ENCODE measurements around the gene ADGRG1. TPM values are rescaled to one million over a fixed set of nuclear protein-coding genes. Genes with fewer than 3 reads are reported as not detected.

Gene ADGRG1
- 1 to 10 TPM; 2.2 to 2.9 TPM for total RNA-seq

DNA sequence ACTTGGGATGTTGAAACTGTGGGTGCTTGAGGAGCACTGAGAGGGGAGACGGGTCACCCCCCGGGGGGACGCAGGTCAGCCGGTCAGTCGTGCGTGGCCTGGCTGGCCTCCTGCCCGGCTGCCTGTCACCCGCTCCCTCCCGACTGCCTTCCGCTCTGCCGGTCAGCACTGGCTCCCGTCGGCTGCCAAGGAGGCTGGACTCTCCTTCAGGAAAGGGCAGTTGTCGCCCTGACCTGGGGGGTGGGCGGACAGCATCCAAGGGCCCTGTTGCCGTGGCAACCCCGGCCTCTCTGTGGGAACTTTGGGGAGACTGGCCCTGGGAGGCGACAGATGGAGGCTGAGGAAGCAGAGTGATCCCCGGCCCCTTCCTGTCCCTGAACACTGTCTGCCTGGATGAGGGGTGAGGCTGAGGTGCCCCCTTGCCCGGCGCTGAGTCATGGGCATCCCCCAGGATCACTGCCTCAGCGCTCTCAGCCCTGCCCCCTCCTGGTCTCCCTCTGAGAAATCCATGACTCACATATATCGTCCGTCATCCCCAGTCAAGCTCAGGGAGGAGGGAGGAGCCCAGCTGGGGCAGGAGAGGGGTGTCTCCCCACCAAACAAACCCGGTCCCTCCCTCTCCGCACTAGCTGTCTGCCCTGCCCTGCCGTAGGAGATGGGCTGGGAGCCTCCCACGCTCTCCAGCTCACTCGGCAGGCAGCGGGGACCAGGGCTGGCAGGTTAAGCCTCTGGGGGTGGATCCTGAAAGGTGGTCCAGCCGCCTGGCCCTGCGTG is at the start of gene ADGRG1:
TSS of gene ADGRG1 (plus strand) at position 623 of the 774 bp plus-strand sequence. CDS start 21,658 bp downstream, outside the sequence.
- CTCF ChIA-PET = interaction anchor here (1.0 to 3.9 kb wide), 4 partner anchors 11 to 43 kb away, joined by 3 to 22 read pairs (median 3); no protein-coding TSS in a partner anchor
- Mint-ChIP-seq H3K27ac (peak within 1 kb of the TSS; percentile 59), H3K4me3 (peak within 1 kb of the TSS; percentile 5), H3K4me1 (peaks cover 23% of the 10 kb centered on the region), H3K27me3 (peaks cover 36% of the 10 kb centered on the region), H3K36me3 (ENCODE audit: low read depth) (no peaks in the 10 kb centered on the region), H3K9me3 (no peaks in the 10 kb centered on the region)
- DNase-seq = peak; percentile 32
- POLR2A ChIA-PET = no interaction called here

GRCh38 chr16:57579361-57579665 is 49.1 kb upstream of the ADGRG1 start:
- Mint-ChIP-seq H3K4me1 (peaks cover 50% of the 10 kb centered on the region), H3K9me3 (no peaks in the 10 kb centered on the region), H3K27me3 (peaks cover 11% of the 10 kb centered on the region), H3K27ac (peak overlapping the region; percentile 97), H3K4me3 (no peak overlapping the region), H3K36me3 (ENCODE audit: low read depth) (peaks cover 9% of the 10 kb centered on the region)
- POLR2A ChIA-PET = no interaction called here
- DNase-seq = no peak
- CTCF ChIA-PET = interaction anchor here (0.7 to 8.6 kb wide), 5 partner anchors 12 to 157 kb away, joined by 3 to 60 read pairs (median 22); no protein-coding TSS in a partner anchor

GRCh38 chr16:57585051-57585687 is 43.3 kb upstream of the ADGRG1 start:
- no peak for DNase-seq
- H3K36me3 Mint-ChIP-seq (ENCODE audit: low read depth) = peaks cover 2% of the 10 kb centered on the region
- peaks cover 13% of the 10 kb centered on the region for H3K27me3 Mint-ChIP-seq
- H3K27ac Mint-ChIP-seq = no peak overlapping the region
- H3K4me3 Mint-ChIP-seq = no peak overlapping the region
- H3K4me1 Mint-ChIP-seq = peaks cover 29% of the 10 kb centered on the region
- CTCF ChIA-PET = interaction anchor here (0.6 to 0.7 kb wide), 4 partner anchors 17 to 43 kb away, joined by 3 to 4 read pairs (median 3); partner anchors contain the start of gene ADGRG1
- no peaks in the 10 kb centered on the region for H3K9me3 Mint-ChIP-seq
- POLR2A ChIA-PET = no interaction called here

DNA sequence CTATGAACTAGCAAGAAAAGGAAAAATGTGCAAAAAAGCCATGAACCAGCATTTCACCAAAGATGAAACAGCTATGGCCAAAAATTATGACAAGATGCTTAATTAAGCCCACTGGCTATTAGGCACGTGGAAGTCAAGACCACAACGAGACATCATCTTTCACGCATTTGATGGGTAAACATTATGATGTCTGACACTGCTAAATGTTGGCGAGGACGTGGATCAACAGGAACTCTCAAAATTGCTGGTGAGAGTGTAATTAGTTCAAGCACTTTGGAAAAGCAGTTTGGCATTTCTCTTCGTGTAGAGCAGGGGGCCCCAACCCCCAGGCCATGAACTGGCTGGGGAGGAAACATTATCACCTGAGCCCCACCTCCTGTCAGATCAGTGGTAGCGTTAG is 39.6 kb upstream of the ADGRG1 start:
- POLR2A ChIA-PET = no interaction called here
- no peak for DNase-seq

GRCh38 chr16:57589374-57589773 is 39.1 kb upstream of the ADGRG1 start:
- CTCF ChIA-PET = interaction anchor here (1.8 to 5.3 kb wide), 5 partner anchors 10 to 58 kb away, joined by 6 to 60 read pairs (median 48); no protein-coding TSS in a partner anchor
- no peak for DNase-seq
- POLR2A ChIA-PET = no interaction called here
- Mint-ChIP-seq H3K27me3 (peaks cover 3% of the 10 kb centered on the region), H3K4me3 (no peak overlapping the region), H3K9me3 (peaks cover 5% of the 10 kb centered on the region), H3K27ac (peak overlapping the region; percentile 36), H3K36me3 (ENCODE audit: low read depth) (peaks cover 6% of the 10 kb centered on the region), H3K4me1 (peaks cover 60% of the 10 kb centered on the region)

More for the DNA sequence above, 39.6 kb upstream of the ADGRG1 start:
- peaks cover 56% of the 10 kb centered on the region for H3K4me1 Mint-ChIP-seq
- no peak overlapping the region for H3K27ac Mint-ChIP-seq
- CTCF ChIA-PET = interaction anchor here (1.0 to 5.3 kb wide), 3 partner anchors 12 to 61 kb away, joined by 6 to 48 read pairs (median 6); no protein-coding TSS in a partner anchor
- H3K36me3 Mint-ChIP-seq (ENCODE audit: low read depth) = peaks cover 6% of the 10 kb centered on the region
- H3K4me3 Mint-ChIP-seq = no peak overlapping the region
- peaks cover 5% of the 10 kb centered on the region for H3K9me3 Mint-ChIP-seq
- peaks cover 6% of the 10 kb centered on the region for H3K27me3 Mint-ChIP-seq

GRCh38 chr16:57590654-57591085 is 37.8 kb upstream of the ADGRG1 start:
- Mint-ChIP-seq H3K4me3 (no peak overlapping the region), H3K27me3 (no peaks in the 10 kb centered on the region), H3K9me3 (peaks cover 9% of the 10 kb centered on the region), H3K27ac (peak overlapping the region; percentile 92), H3K4me1 (peaks cover 56% of the 10 kb centered on the region), H3K36me3 (ENCODE audit: low read depth) (peaks cover 12% of the 10 kb centered on the region)
- POLR2A ChIA-PET = no interaction called here
- CTCF ChIA-PET = interaction anchor here (0.7 to 5.3 kb wide), 19 partner anchors 11 to 178 kb away, joined by 3 to 60 read pairs (median 4); partner anchors contain the start of genes ADGRG1 and KATNB1
- no peak for DNase-seq

GRCh38 chr16:57591086-57591869 is 37.2 kb upstream of the ADGRG1 start:
- H3K4me3 Mint-ChIP-seq = peak overlapping the region; percentile 53
- ChIA-PET CTCF (interaction anchor here (0.7 to 5.3 kb wide), 20 partner anchors 10 to 471 kb away, joined by 3 to 60 read pairs (median 4); partner anchors contain the start of genes ADGRG1 and KATNB1), POLR2A (no interaction called here)
- H3K9me3 Mint-ChIP-seq = peaks cover 11% of the 10 kb centered on the region
- peak; percentile 72 for DNase-seq
- H3K27ac Mint-ChIP-seq = peak overlapping the region; percentile 92
- no peaks in the 10 kb centered on the region for H3K27me3 Mint-ChIP-seq
- peaks cover 14% of the 10 kb centered on the region for H3K36me3 Mint-ChIP-seq (ENCODE audit: low read depth)
- peaks cover 58% of the 10 kb centered on the region for H3K4me1 Mint-ChIP-seq

- DNase-seq = no peak
- Mint-ChIP-seq H3K27me3 (no peaks in the 10 kb centered on the region), H3K27ac (peak overlapping the region; percentile 92), H3K36me3 (ENCODE audit: low read depth) (peaks cover 19% of the 10 kb centered on the region), H3K4me3 (peak overlapping the region; percentile 53), H3K4me1 (peaks cover 62% of the 10 kb centered on the region), H3K9me3 (peaks cover 15% of the 10 kb centered on the region)
- ChIA-PET POLR2A (interaction anchor here (1.3 kb wide), 1 partner anchor 10 kb away, joined by 6 read pairs; no protein-coding TSS in a partner anchor), CTCF (interaction anchor here (1.0 to 5.3 kb wide), 10 partner anchors 10 to 471 kb away, joined by 3 to 60 read pairs (median 10); no protein-coding TSS in a partner anchor)
These were observed 36.5 kb upstream of the ADGRG1 start for GRCh38 chr16:57591870-57592485.

GRCh38 chr16:57592591-57593003 is 35.8 kb upstream of the ADGRG1 start:
- peaks cover 23% of the 10 kb centered on the region for H3K36me3 Mint-ChIP-seq (ENCODE audit: low read depth)
- CTCF ChIA-PET = interaction anchor here (0.5 to 5.3 kb wide), 8 partner anchors 9 to 159 kb away, joined by 3 to 60 read pairs (median 12); no protein-coding TSS in a partner anchor
- H3K4me3 Mint-ChIP-seq = peak overlapping the region; percentile 53
- H3K9me3 Mint-ChIP-seq = peaks cover 18% of the 10 kb centered on the region
- peaks cover 60% of the 10 kb centered on the region for H3K4me1 Mint-ChIP-seq
- POLR2A ChIA-PET = interaction anchor here (1.3 kb wide), 1 partner anchor 9 kb away, joined by 6 read pairs; no protein-coding TSS in a partner anchor
- H3K27ac Mint-ChIP-seq = peak overlapping the region; percentile 92
- H3K27me3 Mint-ChIP-seq = no peaks in the 10 kb centered on the region
- DNase-seq = peak; percentile 90

DNA sequence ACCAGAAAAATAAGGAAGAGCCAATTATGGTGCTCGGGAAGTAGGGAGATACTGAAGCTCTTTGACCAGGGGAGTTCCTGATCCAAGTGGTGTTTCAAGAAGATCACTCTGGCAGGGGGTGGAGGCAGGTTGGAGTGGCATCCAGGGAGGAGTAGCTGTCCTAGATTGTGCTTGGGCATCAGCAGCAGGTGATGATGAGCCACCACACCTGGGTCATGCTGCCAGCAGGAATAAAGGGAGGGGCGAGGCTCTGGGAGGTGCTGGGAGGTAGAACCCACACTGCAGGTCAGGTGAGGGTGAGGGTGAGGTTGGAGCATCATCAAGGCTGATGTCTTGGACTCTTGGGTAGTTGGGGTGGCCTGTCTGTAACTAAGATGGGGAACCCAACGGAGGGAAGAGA is 35.4 kb upstream of the ADGRG1 start:
- H3K27me3 Mint-ChIP-seq = no peaks in the 10 kb centered on the region
- ChIA-PET CTCF (interaction anchor here (0.5 to 5.3 kb wide), 7 partner anchors 8 to 159 kb away, joined by 3 to 60 read pairs (median 13); no protein-coding TSS in a partner anchor), POLR2A (interaction anchor here (1.3 kb wide), 1 partner anchor 9 kb away, joined by 6 read pairs; no protein-coding TSS in a partner anchor)
- DNase-seq = no peak
- peaks cover 60% of the 10 kb centered on the region for H3K4me1 Mint-ChIP-seq
- peak overlapping the region; percentile 92 for H3K27ac Mint-ChIP-seq
- peak overlapping the region; percentile 53 for H3K4me3 Mint-ChIP-seq
- H3K9me3 Mint-ChIP-seq = peaks cover 19% of the 10 kb centered on the region
- peaks cover 24% of the 10 kb centered on the region for H3K36me3 Mint-ChIP-seq (ENCODE audit: low read depth)

- H3K9me3 Mint-ChIP-seq = peaks cover 26% of the 10 kb centered on the region
- no peak overlapping the region for H3K4me3 Mint-ChIP-seq
- peaks cover 2% of the 10 kb centered on the region for H3K27me3 Mint-ChIP-seq
- CTCF ChIA-PET = interaction anchor here (1.1 to 5.3 kb wide), 6 partner anchors 8 to 143 kb away, joined by 3 to 60 read pairs (median 30); no protein-coding TSS in a partner anchor
- no peak for DNase-seq
- peaks cover 57% of the 10 kb centered on the region for H3K4me1 Mint-ChIP-seq
- peaks cover 31% of the 10 kb centered on the region for H3K36me3 Mint-ChIP-seq (ENCODE audit: low read depth)
- H3K27ac Mint-ChIP-seq = peak overlapping the region; percentile 92
- POLR2A ChIA-PET = no interaction called here
These were observed 34.4 kb upstream of the ADGRG1 start for GRCh38 chr16:57593990-57594389.

Data from activated CD4-positive, alpha-beta T cell treated with anti-CD3 and anti-CD28 coated beads, Interleukin-2, amount 10 ng/mL, durations not matched to agents 7 days and 5 days (primary cell).